ENCODE measurements around the gene CARD11. TPM values are rescaled to one million over a fixed set of nuclear protein-coding genes. Genes with fewer than 3 reads are reported as not detected.

CARD11 gene
- total and polyA plus RNA-seq, 2 of the 4 experiments (the other 2 are of a cell fraction): 0.18 to 0.26 TPM

- no peaks in the 10 kb centered on the region for H3K4me1 ChIP-seq (ENCODE audit: control insufficient read depth, insufficient read depth, low read length)
- no peaks in the 10 kb centered on the region for H3K36me3 ChIP-seq (ENCODE audit: control insufficient read depth, insufficient read depth, low read length)
- no peak for ATAC-seq (ENCODE audit: low read depth)
- H3K18ac ChIP-seq (ENCODE audit: low read depth, low read length): no peak overlapping the region
- dilution Hi-C loops (cut with HindIII; ENCODE audit: low sequenced_read_pairs, unreplicated experiment): no loop called here
- no peak overlapping the region for H4K8ac ChIP-seq (ENCODE audit: low read depth in 2 of 2, low read length in 2 of 2)
- H3K14ac ChIP-seq (replicated peaks; ENCODE audit: low read depth, low read length): no peak overlapping the region
- no peak overlapping the region for H3K56ac ChIP-seq (ENCODE audit: extremely low read depth, insufficient read depth, low read length)
- intact Hi-C loops (cut with micrococcal nuclease): no loop called here
- H3K4me2 ChIP-seq (ENCODE audit: low read depth, low read length): no peak overlapping the region
- WGBS, 2 experiments (ENCODE audit: extremely low coverage in 2 of 2, insufficient read length in 1 of 2): no CpG with 5 or more reads among the region's 4 CpGs
- H3K9me1 ChIP-seq (ENCODE audit: insufficient read depth, low read length): no peaks in the 10 kb centered on the region
- H3K27ac ChIP-seq (ENCODE audit: insufficient read depth, low read length): no peak overlapping the region
- no peaks in the 10 kb centered on the region for H4K20me1 ChIP-seq (ENCODE audit: insufficient read depth, low read length)
- no peak overlapping the region for H4K5ac ChIP-seq (ENCODE audit: low read depth, low read length)
- H2AFZ ChIP-seq (replicated peaks; ENCODE audit: low read length, poor library complexity): no peak overlapping the region
- H3K27me3 ChIP-seq (ENCODE audit: control insufficient read depth, insufficient read depth, low read length): peaks cover 10% of the 10 kb centered on the region
- no peak overlapping the region for H3K4me3 ChIP-seq (ENCODE audit: insufficient read depth, low read depth, low read length)
- H2BK15ac ChIP-seq (ENCODE audit: low read depth, low read length): no peak overlapping the region
- in situ Hi-C loops (cut with MboI; ENCODE audit: low sequenced_read_pairs): no loop called here
- no peak overlapping the region for H2AK5ac ChIP-seq (ENCODE audit: low read depth, low read length)
- ChIA-PET POLR2A (ENCODE audit: unreplicated experiment) (no interaction called here), CTCF (no interaction called here)
- no peak overlapping the region for H3K23ac ChIP-seq (ENCODE audit: low read depth, low read length)
- no peak overlapping the region for H4K91ac ChIP-seq (ENCODE audit: insufficient read depth, low read depth, low read length)
- H3K9ac ChIP-seq (ENCODE audit: low read depth, low read length): no peak overlapping the region
- BruUV-seq (replicated peaks): no TSS peak
- H2BK5ac ChIP-seq (ENCODE audit: low read depth, low read length, poor library complexity, severe bottlenecking): no peak overlapping the region
- TF ChIP-seq RAD21 (IDR thresholded peaks at IDR 0.05; ENCODE audit: low read length): no peak
- TF ChIP-seq, protein P1, sequence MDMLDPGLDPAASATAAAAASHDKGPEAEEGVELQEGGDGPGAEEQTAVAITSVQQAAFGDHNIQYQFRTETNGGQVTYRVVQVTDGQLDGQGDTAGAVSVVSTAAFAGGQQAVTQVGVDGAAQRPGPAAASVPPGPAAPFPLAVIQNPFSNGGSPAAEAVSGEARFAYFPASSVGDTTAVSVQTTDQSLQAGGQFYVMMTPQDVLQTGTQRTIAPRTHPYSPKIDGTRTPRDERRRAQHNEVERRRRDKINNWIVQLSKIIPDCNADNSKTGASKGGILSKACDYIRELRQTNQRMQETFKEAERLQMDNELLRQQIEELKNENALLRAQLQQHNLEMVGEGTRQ (IDR thresholded peaks at IDR 0.05; ENCODE audit: low read depth, low read length): no peak
- TF ChIP-seq CHD1 (IDR thresholded peaks at IDR 0.05; ENCODE audit: low read depth, low read length): no peak
- TF ChIP-seq, protein P2, sequence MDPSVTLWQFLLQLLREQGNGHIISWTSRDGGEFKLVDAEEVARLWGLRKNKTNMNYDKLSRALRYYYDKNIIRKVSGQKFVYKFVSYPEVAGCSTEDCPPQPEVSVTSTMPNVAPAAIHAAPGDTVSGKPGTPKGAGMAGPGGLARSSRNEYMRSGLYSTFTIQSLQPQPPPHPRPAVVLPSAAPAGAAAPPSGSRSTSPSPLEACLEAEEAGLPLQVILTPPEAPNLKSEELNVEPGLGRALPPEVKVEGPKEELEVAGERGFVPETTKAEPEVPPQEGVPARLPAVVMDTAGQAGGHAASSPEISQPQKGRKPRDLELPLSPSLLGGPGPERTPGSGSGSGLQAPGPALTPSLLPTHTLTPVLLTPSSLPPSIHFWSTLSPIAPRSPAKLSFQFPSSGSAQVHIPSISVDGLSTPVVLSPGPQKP (IDR thresholded peaks at IDR 0.05; ENCODE audit: borderline replicate concordance, low read depth, low read length): no peak
- no peak for TF ChIP-seq RFX5 (IDR thresholded peaks at IDR 0.05; ENCODE audit: low read depth, low read length)
- TF ChIP-seq RCOR1 (IDR thresholded peaks at IDR 0.05; ENCODE audit: insufficient replicate concordance, low read length): no peak
- no peak for TF ChIP-seq MXI1 (IDR thresholded peaks at IDR 0.05; ENCODE audit: borderline replicate concordance, low read depth, low read length)
- no peak for TF ChIP-seq BHLHE40 (IDR thresholded peaks at IDR 0.05; ENCODE audit: low read depth, low read length)
- TF ChIP-seq MAFK (IDR thresholded peaks at IDR 0.05; ENCODE audit: low read depth, low read length): no peak
- TF ChIP-seq POLR2A (IDR thresholded peaks at IDR 0.05; ENCODE audit: low read depth, low read length): no peak
- no peak for TF ChIP-seq FOS (IDR thresholded peaks at IDR 0.05; ENCODE audit: low read depth, low read length)
- TF ChIP-seq NFE2L2 (IDR thresholded peaks at IDR 0.05; ENCODE audit: low read depth, low read length): no peak
- TF ChIP-seq, protein P3, sequence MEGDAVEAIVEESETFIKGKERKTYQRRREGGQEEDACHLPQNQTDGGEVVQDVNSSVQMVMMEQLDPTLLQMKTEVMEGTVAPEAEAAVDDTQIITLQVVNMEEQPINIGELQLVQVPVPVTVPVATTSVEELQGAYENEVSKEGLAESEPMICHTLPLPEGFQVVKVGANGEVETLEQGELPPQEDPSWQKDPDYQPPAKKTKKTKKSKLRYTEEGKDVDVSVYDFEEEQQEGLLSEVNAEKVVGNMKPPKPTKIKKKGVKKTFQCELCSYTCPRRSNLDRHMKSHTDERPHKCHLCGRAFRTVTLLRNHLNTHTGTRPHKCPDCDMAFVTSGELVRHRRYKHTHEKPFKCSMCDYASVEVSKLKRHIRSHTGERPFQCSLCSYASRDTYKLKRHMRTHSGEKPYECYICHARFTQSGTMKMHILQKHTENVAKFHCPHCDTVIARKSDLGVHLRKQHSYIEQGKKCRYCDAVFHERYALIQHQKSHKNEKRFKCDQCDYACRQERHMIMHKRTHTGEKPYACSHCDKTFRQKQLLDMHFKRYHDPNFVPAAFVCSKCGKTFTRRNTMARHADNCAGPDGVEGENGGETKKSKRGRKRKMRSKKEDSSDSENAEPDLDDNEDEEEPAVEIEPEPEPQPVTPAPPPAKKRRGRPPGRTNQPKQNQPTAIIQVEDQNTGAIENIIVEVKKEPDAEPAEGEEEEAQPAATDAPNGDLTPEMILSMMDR (conservative IDR thresholded peaks at IDR 0.05; ENCODE audit: low read depth, low read length): no peak
- TF ChIP-seq MAZ (IDR thresholded peaks at IDR 0.05; ENCODE audit: borderline replicate concordance, low read depth, low read length): no peak
- TF ChIP-seq SMC3 (IDR thresholded peaks at IDR 0.05; ENCODE audit: low read depth, low read length): no peak
- no peak for TF ChIP-seq CEBPB (IDR thresholded peaks at IDR 0.05; ENCODE audit: low read depth, low read length)
- H2BK20ac ChIP-seq (ENCODE audit: low read depth, low read length): no peak overlapping the region
- no peak for DNase-seq
- no peak overlapping the region for H3K4ac ChIP-seq (ENCODE audit: low read depth, low read length)
- no peaks in the 10 kb centered on the region for H3K9me3 ChIP-seq (ENCODE audit: control insufficient read depth, insufficient read depth, low read length)
- H2AK9ac ChIP-seq (replicated peaks; ENCODE audit: low read depth, low read length, poor library complexity): no peak overlapping the region
- H2BK120ac ChIP-seq (ENCODE audit: low read depth, low read length): no peak overlapping the region
- no peaks in the 10 kb centered on the region for H3K79me1 ChIP-seq (ENCODE audit: low read depth in 1 of 2, low read length in 2 of 2)
Observed at GRCh38 chr7:2920041-2920440, 123.6 kb downstream of the CARD11 start.

Data from IMR-90 (cell line).